GM10248 (cell line): ENCODE measurements around the gene SPATA18.
"Not testable (repeated sequence)": the region's sequence is repeated elsewhere in the genome, so short reads cannot be mapped to it uniquely, and the experiment has no call there.

Experiments
- CTCF ChIA-PET: fragments of 300-600 bp; sonication (Branson Sonifier 250); formaldehyde crosslinking; extraction: SDS; loops from one replicate; lab custom pipeline; 2021; ENCODE audit warnings: antibody characterized with exemption; lab: Yijun Ruan, JAX
- POLR2A ChIA-PET: fragments of 350-650 bp; sonication (Branson Sonifier 250); formaldehyde crosslinking; extraction: SDS; loops from one replicate; lab custom pipeline; 2020; ENCODE audit warnings: antibody characterized with exemption; lab: Yijun Ruan, JAX
- DNase-seq: peaks from one replicate; pipeline ENCODE4 v3.0.0; 2012; ENCODE audit errors: extremely low spot score
- TF ChIP-seq, protein P1 (sequence below): IDR thresholded peaks from 2 replicates; pipeline ENCODE4 v1.5.1; 2012; ENCODE audit warnings: mild to moderate bottlenecking, low read depth; ENCODE audit errors: extremely low read depth, missing control alignments, control extremely low read depth

The SPATA18 gene

DNA sequence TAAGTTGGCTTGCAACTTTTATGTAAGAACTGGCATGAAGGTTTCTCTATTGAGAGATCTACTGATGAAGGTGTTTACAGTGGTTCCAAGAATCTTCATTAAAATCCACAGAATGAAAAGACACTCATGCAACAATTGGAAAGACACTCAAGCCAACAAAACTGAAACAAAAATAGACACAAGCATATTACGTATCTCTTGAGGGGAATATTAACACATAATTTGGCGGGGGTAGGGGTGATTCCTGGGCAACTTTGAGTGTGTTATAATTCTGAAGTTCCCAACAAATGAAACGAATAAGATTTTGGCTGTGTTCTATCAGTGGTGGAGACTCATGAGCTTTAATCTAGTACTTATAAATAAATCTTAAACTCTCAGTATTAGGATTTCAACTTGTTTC lies 75.1 kb downstream of the SPATA18 start:
- TF ChIP-seq, protein P1, sequence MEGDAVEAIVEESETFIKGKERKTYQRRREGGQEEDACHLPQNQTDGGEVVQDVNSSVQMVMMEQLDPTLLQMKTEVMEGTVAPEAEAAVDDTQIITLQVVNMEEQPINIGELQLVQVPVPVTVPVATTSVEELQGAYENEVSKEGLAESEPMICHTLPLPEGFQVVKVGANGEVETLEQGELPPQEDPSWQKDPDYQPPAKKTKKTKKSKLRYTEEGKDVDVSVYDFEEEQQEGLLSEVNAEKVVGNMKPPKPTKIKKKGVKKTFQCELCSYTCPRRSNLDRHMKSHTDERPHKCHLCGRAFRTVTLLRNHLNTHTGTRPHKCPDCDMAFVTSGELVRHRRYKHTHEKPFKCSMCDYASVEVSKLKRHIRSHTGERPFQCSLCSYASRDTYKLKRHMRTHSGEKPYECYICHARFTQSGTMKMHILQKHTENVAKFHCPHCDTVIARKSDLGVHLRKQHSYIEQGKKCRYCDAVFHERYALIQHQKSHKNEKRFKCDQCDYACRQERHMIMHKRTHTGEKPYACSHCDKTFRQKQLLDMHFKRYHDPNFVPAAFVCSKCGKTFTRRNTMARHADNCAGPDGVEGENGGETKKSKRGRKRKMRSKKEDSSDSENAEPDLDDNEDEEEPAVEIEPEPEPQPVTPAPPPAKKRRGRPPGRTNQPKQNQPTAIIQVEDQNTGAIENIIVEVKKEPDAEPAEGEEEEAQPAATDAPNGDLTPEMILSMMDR = no peak
- ChIA-PET POLR2A (no interaction called here), CTCF (no interaction called here)

DNA sequence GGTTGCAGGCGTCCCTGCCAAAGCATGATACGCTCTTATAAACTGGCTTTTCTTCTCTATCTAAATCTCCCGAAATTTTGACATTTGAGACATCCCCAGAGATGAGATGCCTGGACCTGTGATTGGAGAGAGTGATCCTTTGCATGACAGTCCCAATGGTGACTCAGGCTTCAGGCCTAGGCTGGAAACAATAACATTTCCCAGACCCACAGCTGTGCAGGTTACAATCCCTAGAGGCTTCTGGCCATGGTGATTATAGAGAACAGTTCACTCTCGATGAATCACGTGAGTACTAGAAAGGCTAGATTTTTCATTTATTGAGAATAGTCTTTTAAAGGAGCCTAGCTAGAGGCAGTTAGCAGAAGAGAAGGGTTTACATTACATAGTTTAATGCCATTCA lies 75.9 kb downstream of the SPATA18 start:
- TF ChIP-seq, protein P1 = no peak
- DNase-seq = no peak
- ChIA-PET POLR2A (no interaction called here), CTCF (interaction anchor here (1.3 kb wide), 1 partner anchor 18 kb away, joined by 3 read pairs; no protein-coding TSS in a partner anchor)

More for the DNA sequence above, 75.1 kb downstream of the SPATA18 start:
- DNase-seq = no peak

DNA sequence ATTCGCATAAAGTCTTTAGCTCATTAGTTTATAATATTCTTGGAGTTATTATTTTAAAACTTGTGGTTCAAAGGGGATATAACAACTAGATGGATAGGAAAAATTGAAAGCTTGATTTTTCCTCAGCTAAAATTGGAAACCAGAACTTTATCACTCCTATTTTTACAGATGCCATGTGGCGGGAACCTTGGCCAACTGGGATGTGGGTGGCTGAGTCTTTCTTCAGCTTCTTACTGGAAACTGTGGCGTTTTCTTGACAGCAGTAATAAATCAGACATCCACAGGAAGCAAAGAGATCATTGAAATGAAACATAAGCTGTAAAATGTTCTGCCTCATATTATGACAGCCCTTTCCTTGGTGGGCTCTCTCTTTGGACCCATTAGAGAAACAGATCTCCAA lies 84.1 kb downstream of the SPATA18 start:
- CTCF ChIA-PET = interaction anchor here (1.2 kb wide), 1 partner anchor 29 kb away, joined by 3 read pairs; no protein-coding TSS in a partner anchor
- DNase-seq = no peak
- TF ChIP-seq, protein P1 = no peak
- POLR2A ChIA-PET = no interaction called here

DNA sequence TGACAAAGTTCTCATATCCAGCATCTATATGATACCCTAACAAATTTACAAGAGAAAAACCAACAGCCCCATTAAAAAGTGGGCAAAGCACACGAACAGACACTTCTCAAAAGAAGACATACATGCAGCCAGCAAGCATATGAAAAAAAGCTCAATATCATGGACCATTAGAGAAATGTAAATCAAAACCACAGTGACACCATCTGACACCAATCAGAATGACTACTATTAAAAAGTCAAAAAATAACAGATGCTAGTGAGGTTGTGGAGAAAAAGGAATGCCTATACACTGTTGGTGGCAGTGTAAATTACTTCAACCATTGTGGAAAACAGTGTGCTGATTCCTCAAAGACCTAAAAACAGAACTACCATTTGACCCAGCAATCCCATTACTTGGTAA lies 86.0 kb downstream of the SPATA18 start:
- POLR2A ChIA-PET, DNase-seq: not testable (repeated sequence)
- CTCF ChIA-PET = interaction anchor here (1.3 kb wide), 1 partner anchor 21 kb away, joined by 3 read pairs; no protein-coding TSS in a partner anchor

DNA sequence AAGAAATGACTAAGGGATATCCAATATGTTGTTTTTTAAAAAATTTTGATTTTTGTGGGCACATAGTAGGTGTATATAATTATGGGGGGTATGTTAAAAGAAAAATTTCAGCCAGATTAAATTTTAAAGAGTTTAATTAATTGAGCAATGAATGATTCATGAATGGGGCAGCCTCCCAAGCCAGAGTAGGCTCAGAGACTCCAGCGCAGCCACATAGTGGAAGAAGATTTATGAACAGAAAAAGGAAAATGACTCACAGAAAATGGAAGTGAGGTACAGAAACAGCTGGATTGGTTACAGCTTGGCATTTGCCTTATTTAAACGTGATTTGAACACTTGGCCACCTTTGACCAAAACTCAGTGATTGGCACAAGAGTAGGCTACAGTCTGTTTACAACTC lies 91.7 kb downstream of the SPATA18 start:
- no peak for DNase-seq
- ChIA-PET POLR2A (no interaction called here), CTCF (no interaction called here)
- TF ChIP-seq, protein P1 = no peak

DNA sequence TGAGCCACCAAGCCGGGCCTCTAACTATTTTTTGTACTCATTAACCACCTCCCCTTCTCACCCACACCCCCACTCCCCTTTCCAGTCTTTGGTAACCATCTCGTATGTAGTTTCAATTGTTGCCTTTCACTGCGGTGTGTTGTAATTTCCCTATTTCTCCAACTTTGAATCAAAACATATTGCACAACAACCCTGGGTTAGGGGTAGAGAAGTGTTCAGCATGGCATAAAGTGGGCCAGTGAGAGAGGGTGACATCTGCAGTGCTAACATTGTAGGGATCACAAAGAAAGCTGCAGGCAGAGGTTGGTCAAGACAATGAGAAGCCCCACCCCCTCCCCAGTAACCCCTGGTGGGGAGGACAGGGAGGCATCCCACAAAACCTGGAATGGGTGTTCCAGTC lies 92.7 kb downstream of the SPATA18 start:
- CTCF ChIA-PET = no interaction called here
- TF ChIP-seq, protein P1 = no peak
- POLR2A ChIA-PET = no interaction called here
- no peak for DNase-seq

DNA sequence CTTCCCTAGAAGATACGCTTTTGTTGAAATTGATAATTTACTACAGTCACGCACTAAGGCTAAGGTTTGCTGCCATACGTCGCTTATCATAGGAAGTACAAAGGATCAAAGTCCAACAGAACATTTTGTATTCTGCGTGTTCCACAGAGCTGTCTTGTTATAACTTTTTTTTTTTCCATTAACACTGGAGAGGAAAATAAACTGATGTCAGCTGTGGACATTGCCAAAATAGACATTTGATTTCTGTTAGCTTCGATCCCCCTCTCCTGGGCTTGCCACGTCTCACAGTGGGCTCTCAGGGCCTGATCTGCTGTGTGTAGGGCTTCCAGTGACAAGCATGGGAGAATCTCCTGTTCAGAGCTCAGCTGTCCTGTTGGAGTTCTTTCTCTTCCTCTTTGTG lies 93.3 kb downstream of the SPATA18 start:
- no peak for DNase-seq
- POLR2A ChIA-PET = no interaction called here
- TF ChIP-seq, protein P1 = no peak
- CTCF ChIA-PET = interaction anchor here (1.0 to 1.1 kb wide), 2 partner anchors 15 to 17 kb away, joined by 3 read pairs; no protein-coding TSS in a partner anchor
